ENCODE results near the gene CACTIN. TPM values are rescaled to one million over a fixed set of nuclear protein-coding genes. Genes with fewer than 3 reads are reported as not detected.

CACTIN gene
- total and polyA plus RNA-seq, 5 donors from 2014 or later = 2.9 to 32.7 (median 9.1) TPM

- H3K36me3 Mint-ChIP-seq = peaks cover 6% of the 10 kb centered on the region
- ATAC-seq (ENCODE audit: low read depth in 2 of 2) (no peak), DNase-seq (no peak)
- Histone ChIP-seq H3K36me3 (ENCODE audit: control insufficient read depth, insufficient read depth, low read length) (peaks cover 5% of the 10 kb centered on the region), H3K27ac (ENCODE audit: insufficient read depth, low read length, poor library complexity, severe bottlenecking) (no peak overlapping the region), H3K4me1 (ENCODE audit: control insufficient read depth, insufficient read depth, low read length, poor library complexity, severe bottlenecking) (no peaks in the 10 kb centered on the region), H3K9me3 (ENCODE audit: control insufficient read depth in 2 of 2, low read length in 2 of 2) (no peaks in the 10 kb centered on the region), H3K27me3 (ENCODE audit: control insufficient read depth, insufficient read depth, low read length) (no peaks in the 10 kb centered on the region), H3K4me3 (ENCODE audit: low read depth, low read length) (no peak overlapping the region)
- H3K9me3 Mint-ChIP-seq = no peaks in the 10 kb centered on the region
- H3K4me3 Mint-ChIP-seq = no peak overlapping the region
- no peaks in the 10 kb centered on the region for H3K4me1 Mint-ChIP-seq
- no peak overlapping the region for H3K27ac Mint-ChIP-seq
- H3K27me3 Mint-ChIP-seq = no peaks in the 10 kb centered on the region
Measured at GRCh38 chr19:3646336-3647092, 19.9 kb upstream of the CACTIN start.

- Mint-ChIP-seq H3K9me3 (no peaks in the 10 kb centered on the region), H3K36me3 (peaks cover 6% of the 10 kb centered on the region), H3K27ac (no peak overlapping the region), H3K4me3 (no peak overlapping the region), H3K4me1 (no peaks in the 10 kb centered on the region), H3K27me3 (no peaks in the 10 kb centered on the region)
- Histone ChIP-seq H3K9me3 (ENCODE audit: control insufficient read depth in 2 of 2, low read length in 2 of 2) (no peaks in the 10 kb centered on the region), H3K27me3 (ENCODE audit: control insufficient read depth, insufficient read depth, low read length) (no peaks in the 10 kb centered on the region), H3K27ac (ENCODE audit: insufficient read depth, low read length, poor library complexity, severe bottlenecking) (no peak overlapping the region), H3K4me1 (ENCODE audit: control insufficient read depth, insufficient read depth, low read length, poor library complexity, severe bottlenecking) (no peaks in the 10 kb centered on the region), H3K4me3 (ENCODE audit: low read depth, low read length) (no peak overlapping the region), H3K36me3 (ENCODE audit: control insufficient read depth, insufficient read depth, low read length) (peaks cover 5% of the 10 kb centered on the region)
- no peak for ATAC-seq (ENCODE audit: low read depth in 2 of 2)
- no peak for DNase-seq
Measured at GRCh38 chr19:3645726-3646125, 19.1 kb upstream of the CACTIN start.

- Mint-ChIP-seq H3K4me3 (no peak overlapping the region), H3K4me1 (no peaks in the 10 kb centered on the region), H3K9me3 (no peaks in the 10 kb centered on the region), H3K27me3 (no peaks in the 10 kb centered on the region), H3K36me3 (peaks cover 7% of the 10 kb centered on the region), H3K27ac (no peak overlapping the region)
- ATAC-seq (ENCODE audit: low read depth in 2 of 2) (no peak), DNase-seq (no peak)
- H3K9me3 ChIP-seq (ENCODE audit: control insufficient read depth in 2 of 2, low read length in 2 of 2) = no peaks in the 10 kb centered on the region
- H3K36me3 ChIP-seq (ENCODE audit: control insufficient read depth, insufficient read depth, low read length) = peaks cover 5% of the 10 kb centered on the region
- H3K27ac ChIP-seq (ENCODE audit: insufficient read depth, low read length, poor library complexity, severe bottlenecking) = no peak overlapping the region
- H3K4me1 ChIP-seq (ENCODE audit: control insufficient read depth, insufficient read depth, low read length, poor library complexity, severe bottlenecking) = no peaks in the 10 kb centered on the region
- no peaks in the 10 kb centered on the region for H3K27me3 ChIP-seq (ENCODE audit: control insufficient read depth, insufficient read depth, low read length)
- H3K4me3 ChIP-seq (ENCODE audit: low read depth, low read length) = no peak overlapping the region
Measured at GRCh38 chr19:3645067-3645396, 18.4 kb upstream of the CACTIN start.

GRCh38 chr19:3644351-3645066, 17.9 kb upstream of the CACTIN start:
- ATAC-seq (ENCODE audit: low read depth in 2 of 2) = peak in 1 of 2 donors; percentile 16
- no peak for DNase-seq
- Histone ChIP-seq H3K27ac (ENCODE audit: insufficient read depth, low read length, poor library complexity, severe bottlenecking) (no peak overlapping the region), H3K9me3 (ENCODE audit: control insufficient read depth in 2 of 2, low read length in 2 of 2) (no peaks in the 10 kb centered on the region), H3K36me3 (ENCODE audit: control insufficient read depth, insufficient read depth, low read length) (peaks cover 8% of the 10 kb centered on the region), H3K4me3 (ENCODE audit: low read depth, low read length) (no peak overlapping the region), H3K4me1 (ENCODE audit: control insufficient read depth, insufficient read depth, low read length, poor library complexity, severe bottlenecking) (no peaks in the 10 kb centered on the region), H3K27me3 (ENCODE audit: control insufficient read depth, insufficient read depth, low read length) (no peaks in the 10 kb centered on the region)
- Mint-ChIP-seq H3K27ac (no peak overlapping the region), H3K4me3 (no peak overlapping the region), H3K36me3 (peaks cover 10% of the 10 kb centered on the region), H3K9me3 (no peaks in the 10 kb centered on the region), H3K27me3 (no peaks in the 10 kb centered on the region), H3K4me1 (no peaks in the 10 kb centered on the region)

GRCh38 chr19:3643674-3644313, 17.2 kb upstream of the CACTIN start:
- H3K4me1 ChIP-seq (ENCODE audit: control insufficient read depth, insufficient read depth, low read length, poor library complexity, severe bottlenecking) = no peaks in the 10 kb centered on the region
- peaks cover 10% of the 10 kb centered on the region for H3K36me3 Mint-ChIP-seq
- H3K9me3 ChIP-seq (ENCODE audit: control insufficient read depth in 2 of 2, low read length in 2 of 2) = no peaks in the 10 kb centered on the region
- no peaks in the 10 kb centered on the region for H3K27me3 Mint-ChIP-seq
- no peak overlapping the region for H3K4me3 Mint-ChIP-seq
- H3K36me3 ChIP-seq (ENCODE audit: control insufficient read depth, insufficient read depth, low read length) = peaks cover 9% of the 10 kb centered on the region
- DNase-seq = no peak
- no peaks in the 10 kb centered on the region for H3K27me3 ChIP-seq (ENCODE audit: control insufficient read depth, insufficient read depth, low read length)
- no peak overlapping the region for H3K4me3 ChIP-seq (ENCODE audit: low read depth, low read length)
- no peak for ATAC-seq (ENCODE audit: low read depth in 2 of 2)
- H3K27ac Mint-ChIP-seq = no peak overlapping the region
- H3K9me3 Mint-ChIP-seq = no peaks in the 10 kb centered on the region
- H3K4me1 Mint-ChIP-seq = no peaks in the 10 kb centered on the region
- no peak overlapping the region for H3K27ac ChIP-seq (ENCODE audit: insufficient read depth, low read length, poor library complexity, severe bottlenecking)

GRCh38 chr19:3642987-3643673, 16.5 kb upstream of the CACTIN start:
- H3K4me3 Mint-ChIP-seq = no peak overlapping the region
- no peak overlapping the region for H3K4me3 ChIP-seq (ENCODE audit: low read depth, low read length)
- DNase-seq (peak in 1 of 3 donors; percentile 13), ATAC-seq (ENCODE audit: low read depth in 2 of 2) (no peak)
- H3K27me3 ChIP-seq (ENCODE audit: control insufficient read depth, insufficient read depth, low read length) = no peaks in the 10 kb centered on the region
- no peak overlapping the region for H3K27ac ChIP-seq (ENCODE audit: insufficient read depth, low read length, poor library complexity, severe bottlenecking)
- H3K4me1 Mint-ChIP-seq = no peaks in the 10 kb centered on the region
- H3K4me1 ChIP-seq (ENCODE audit: control insufficient read depth, insufficient read depth, low read length, poor library complexity, severe bottlenecking) = no peaks in the 10 kb centered on the region
- peaks cover 10% of the 10 kb centered on the region for H3K36me3 Mint-ChIP-seq
- peaks cover 10% of the 10 kb centered on the region for H3K36me3 ChIP-seq (ENCODE audit: control insufficient read depth, insufficient read depth, low read length)
- H3K9me3 Mint-ChIP-seq = no peaks in the 10 kb centered on the region
- no peaks in the 10 kb centered on the region for H3K27me3 Mint-ChIP-seq
- H3K27ac Mint-ChIP-seq = no peak overlapping the region
- H3K9me3 ChIP-seq (ENCODE audit: control insufficient read depth in 2 of 2, low read length in 2 of 2) = no peaks in the 10 kb centered on the region

- no peaks in the 10 kb centered on the region for H3K27me3 Mint-ChIP-seq
Measured at GRCh38 chr19:3642296-3642695, 15.7 kb upstream of the CACTIN start.

More at GRCh38 chr19:3642296-3642695, 15.7 kb upstream of the CACTIN start:
- Histone ChIP-seq H3K4me1 (ENCODE audit: control insufficient read depth, insufficient read depth, low read length, poor library complexity, severe bottlenecking) (no peaks in the 10 kb centered on the region), H3K4me3 (ENCODE audit: low read depth, low read length) (no peak overlapping the region), H3K27me3 (ENCODE audit: control insufficient read depth, insufficient read depth, low read length) (no peaks in the 10 kb centered on the region), H3K9me3 (ENCODE audit: control insufficient read depth in 2 of 2, low read length in 2 of 2) (no peaks in the 10 kb centered on the region), H3K27ac (ENCODE audit: insufficient read depth, low read length, poor library complexity, severe bottlenecking) (no peak overlapping the region), H3K36me3 (ENCODE audit: control insufficient read depth, insufficient read depth, low read length) (peaks cover 7% of the 10 kb centered on the region)
- no peak overlapping the region for H3K4me3 Mint-ChIP-seq
- peak overlapping the region in 2 of 3 donors; percentile 5 to 78 for H3K27ac Mint-ChIP-seq
- H3K9me3 Mint-ChIP-seq = no peaks in the 10 kb centered on the region
- DNase-seq (no peak), ATAC-seq (ENCODE audit: low read depth in 2 of 2) (no peak)
- no peaks in the 10 kb centered on the region for H3K4me1 Mint-ChIP-seq
- H3K36me3 Mint-ChIP-seq = peaks cover 10% of the 10 kb centered on the region
